Tibial nerve (tissue), 4 donors: ENCODE data around the gene PLCB4. TPM values are rescaled to one million over a fixed set of nuclear protein-coding genes. Genes with fewer than 3 reads are reported as not detected.
A peak's percentile ranks its signal among the peaks of the same experiment; 100 is the strongest.

ENCODE experiments used
- DNase-seq, 2 donors: peaks; one replicate each; pipeline ENCODE4 v3.0.0-alpha.2; 2019; ENCODE audit warnings: low spot score in 2 of 2
- H3K27ac ChIP-seq, 4 donors: fragments of 200-600 bp; sonication (generic) in 3 of 4; one replicate each; pipeline ENCODE4 v1.5.1; 2017 to 2019; ENCODE audit warnings: mild to moderate bottlenecking in 1 of 4
- H3K27me3 ChIP-seq, 2 donors: fragments of 200-600 bp; sonication (generic) in 1 of 2; one replicate each; pipeline versions ENCODE4 v1.5.1 to v1.6.0; 2017 to 2019
- H3K36me3 ChIP-seq, 3 donors: fragments of 200-600 bp; sonication (generic); one replicate each; pipeline ENCODE4 v1.5.1; 2018 to 2019
- H3K4me1 ChIP-seq, 4 donors: fragments of 200-600 bp; sonication (generic) in 3 of 4; one replicate each; pipeline ENCODE4 v1.5.1; 2017 to 2019
- H3K4me3 ChIP-seq, 4 donors: fragments of 200-600 bp; sonication (generic) in 3 of 4; one replicate each; pipeline ENCODE4 v1.5.1; 2017 to 2019; ENCODE audit warnings: mild to moderate bottlenecking in 1 of 4, moderate library complexity in 1 of 4
- H3K9me3 ChIP-seq, 4 donors: fragments of 200-600 bp; sonication (generic) in 3 of 4; one replicate each; pipeline ENCODE4 v1.5.1; 2017 to 2019
- CTCF ChIP-seq, 5 experiments: fragments of 200-600 bp in 3 of 5; fragments of 450-650 bp in 2 of 5; sonication (generic) in 3 of 5; IDR thresholded peaks; one replicate each; pipeline ENCODE4 v1.5.1; 2016 to 2019; ENCODE audit warnings: antibody characterized with exemption in 5 of 5, mild to moderate bottlenecking in 3 of 5, moderate library complexity in 2 of 5
- EP300 ChIP-seq, 2 donors: sonication (generic); formaldehyde crosslinking; IDR thresholded peaks; one replicate each; pipeline ENCODE4 v1.6.1; 2017; ENCODE audit warnings: antibody characterized with exemption in 2 of 2, mild to moderate bottlenecking in 1 of 2
- POLR2A ChIP-seq, 2 donors: fragments of 450-650 bp; IDR thresholded peaks; one replicate each; pipeline ENCODE4 v1.6.1; 2017; ENCODE audit warnings: antibody characterized with exemption in 2 of 2, mild to moderate bottlenecking in 2 of 2, moderate library complexity in 2 of 2
- WGBS, 2 donors: methylation state at CpG; one replicate each; pipeline ENCODE4 v1.1.5; 2018; 5-methylcytosine and 5-hydroxymethylcytosine counted together
- total RNA-seq, 4 donors: library from RNA; depleted of rRNA; stranded (reverse); fragments of >200 nt; gene quantifications; one replicate each; pipeline ENCODE4 v1.1.0, GENCODE V29; 2016

Gene PLCB4
- total RNA-seq, 4 donors from 2014 or later = 35.7 to 52.9 (median 40.1) TPM

DNA sequence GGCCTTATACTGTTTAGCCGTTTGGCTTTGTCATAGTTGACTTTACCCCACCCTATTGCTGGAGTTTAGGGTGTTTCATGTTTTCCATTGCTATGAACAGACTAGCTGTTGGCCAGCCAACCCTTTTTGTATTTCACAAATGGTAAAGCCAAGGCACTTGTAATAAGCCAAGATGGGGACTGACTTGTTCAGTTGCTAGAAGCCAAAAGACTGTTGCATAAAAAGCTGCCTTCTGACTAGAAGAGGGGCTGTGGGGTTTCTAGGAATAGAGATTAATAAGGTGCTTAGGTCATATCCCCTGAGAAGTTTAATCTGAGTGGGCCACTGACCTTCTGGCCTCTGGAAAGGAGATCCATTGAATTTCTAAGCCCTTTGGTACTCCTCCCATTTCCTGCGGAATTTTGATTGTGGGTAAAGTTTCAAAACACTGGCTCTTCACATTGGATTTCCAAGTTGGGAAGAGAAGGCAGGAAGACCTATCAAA lies 211.1 kb downstream of the PLCB4 start:
- WGBS, 2 donors = 52 to 68% methylated on average over 2 of the region's 2 CpGs
- Histone ChIP-seq H3K4me1 (peaks cover 0 to 31% (median 2%) of the 10 kb centered on the region in 4 donors), H3K36me3 (no peaks in the 10 kb centered on the region), H3K27me3 (no peaks in the 10 kb centered on the region), H3K27ac (no peak overlapping the region), H3K4me3 (no peak overlapping the region), H3K9me3 (no peaks in the 10 kb centered on the region)
- no peak for TF ChIP-seq CTCF (IDR thresholded peaks at IDR 0.05)
- TF ChIP-seq POLR2A (IDR thresholded peaks at IDR 0.05) = no peak
- peak in 1 of 2 donors; percentile 13 for TF ChIP-seq EP300 (IDR thresholded peaks at IDR 0.05)
- no peak for DNase-seq

DNA sequence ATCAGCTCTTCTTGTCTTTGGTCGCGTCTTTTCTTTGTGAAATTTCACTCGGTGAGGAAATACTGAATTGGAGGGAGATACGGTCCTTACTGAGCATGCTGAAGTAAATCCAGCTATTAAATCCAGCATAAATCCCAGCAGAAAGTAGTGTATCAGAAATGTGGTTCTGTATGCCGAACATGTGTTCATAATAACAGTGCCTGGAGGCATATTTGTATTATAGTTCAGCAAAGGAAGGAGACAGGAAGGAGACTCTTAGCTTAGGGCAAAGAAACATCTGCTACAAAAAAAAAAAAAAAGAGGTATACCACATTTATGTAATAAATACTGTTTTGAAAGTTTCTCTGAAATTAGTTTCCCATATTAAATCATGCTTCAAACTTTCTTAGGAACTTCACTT lies 211.8 kb downstream of the PLCB4 start:
- H3K36me3 ChIP-seq = no peaks in the 10 kb centered on the region
- H3K27me3 ChIP-seq = no peaks in the 10 kb centered on the region
- TF ChIP-seq EP300 (IDR thresholded peaks at IDR 0.05) = no peak
- TF ChIP-seq POLR2A (IDR thresholded peaks at IDR 0.05) = no peak
- no peak for DNase-seq
- H3K4me3 ChIP-seq = no peak overlapping the region
- H3K9me3 ChIP-seq = no peaks in the 10 kb centered on the region
- 54 to 59% methylated on average over 5 of the region's 5 CpGs for WGBS, 2 donors
- H3K4me1 ChIP-seq = peaks cover 0 to 31% (median 2%) of the 10 kb centered on the region in 4 donors
- no peak overlapping the region for H3K27ac ChIP-seq

DNA sequence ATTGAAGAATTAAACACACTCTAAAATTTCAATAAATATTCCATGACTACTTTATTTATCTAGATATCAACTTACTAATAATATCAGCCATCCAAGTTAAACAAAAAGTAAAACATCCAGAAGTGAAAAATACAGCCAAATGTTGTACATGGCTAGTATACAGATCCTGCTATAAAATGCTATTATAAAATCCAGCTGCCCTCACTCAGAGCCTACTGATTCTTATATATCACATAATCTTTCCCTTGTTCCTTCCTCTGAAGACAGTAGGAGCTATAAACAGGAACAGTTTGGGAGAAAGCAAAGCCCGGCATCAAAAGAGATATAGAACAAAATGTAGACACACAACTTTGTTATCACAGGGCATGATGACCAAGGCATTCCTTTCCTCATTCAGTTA lies 212.9 kb downstream of the PLCB4 start:
- DNase-seq = no peak
- Histone ChIP-seq H3K4me3 (no peak overlapping the region), H3K9me3 (no peaks in the 10 kb centered on the region), H3K27ac (no peak overlapping the region), H3K27me3 (no peaks in the 10 kb centered on the region), H3K36me3 (no peaks in the 10 kb centered on the region), H3K4me1 (peaks cover 0 to 28% (median under 1%) of the 10 kb centered on the region in 4 donors)
- 40 to 53% methylated on average over 1 of the region's 1 CpG for WGBS, 2 donors
- TF ChIP-seq POLR2A (IDR thresholded peaks at IDR 0.05) = no peak
- no peak for TF ChIP-seq EP300 (IDR thresholded peaks at IDR 0.05)
- TF ChIP-seq CTCF (IDR thresholded peaks at IDR 0.05) = no peak

DNA sequence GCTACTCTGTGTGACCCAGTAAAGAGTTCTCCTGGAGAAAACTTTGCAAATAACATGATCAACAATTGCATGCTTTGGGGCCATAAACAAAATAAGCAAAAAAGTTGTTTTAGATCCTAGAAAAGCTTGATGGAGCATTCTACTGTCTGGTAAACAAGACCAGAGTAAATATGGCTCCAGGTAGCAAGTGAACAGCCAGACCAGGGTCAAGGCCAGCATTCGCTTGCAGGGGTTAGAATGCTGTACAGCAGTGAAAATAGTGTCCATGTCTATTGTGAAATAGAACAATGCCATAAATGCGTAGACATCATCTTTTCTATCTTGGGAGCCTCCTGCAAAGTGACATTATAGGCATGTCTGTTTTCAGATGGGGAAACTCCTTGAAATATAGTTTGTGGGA lies 216.7 kb downstream of the PLCB4 start:
- no peak for TF ChIP-seq EP300 (IDR thresholded peaks at IDR 0.05)
- TF ChIP-seq POLR2A (IDR thresholded peaks at IDR 0.05) = no peak
- no peak for TF ChIP-seq CTCF (IDR thresholded peaks at IDR 0.05)
- WGBS, 2 donors = 95 to 96% methylated on average over 2 of the region's 2 CpGs
- H3K4me1 ChIP-seq = peaks cover 0 to 18% (median 0%) of the 10 kb centered on the region in 4 donors
- H3K36me3 ChIP-seq = no peaks in the 10 kb centered on the region
- no peak overlapping the region for H3K4me3 ChIP-seq
- no peak for DNase-seq
- no peaks in the 10 kb centered on the region for H3K27me3 ChIP-seq
- H3K27ac ChIP-seq = no peak overlapping the region
- H3K9me3 ChIP-seq = no peaks in the 10 kb centered on the region

DNA sequence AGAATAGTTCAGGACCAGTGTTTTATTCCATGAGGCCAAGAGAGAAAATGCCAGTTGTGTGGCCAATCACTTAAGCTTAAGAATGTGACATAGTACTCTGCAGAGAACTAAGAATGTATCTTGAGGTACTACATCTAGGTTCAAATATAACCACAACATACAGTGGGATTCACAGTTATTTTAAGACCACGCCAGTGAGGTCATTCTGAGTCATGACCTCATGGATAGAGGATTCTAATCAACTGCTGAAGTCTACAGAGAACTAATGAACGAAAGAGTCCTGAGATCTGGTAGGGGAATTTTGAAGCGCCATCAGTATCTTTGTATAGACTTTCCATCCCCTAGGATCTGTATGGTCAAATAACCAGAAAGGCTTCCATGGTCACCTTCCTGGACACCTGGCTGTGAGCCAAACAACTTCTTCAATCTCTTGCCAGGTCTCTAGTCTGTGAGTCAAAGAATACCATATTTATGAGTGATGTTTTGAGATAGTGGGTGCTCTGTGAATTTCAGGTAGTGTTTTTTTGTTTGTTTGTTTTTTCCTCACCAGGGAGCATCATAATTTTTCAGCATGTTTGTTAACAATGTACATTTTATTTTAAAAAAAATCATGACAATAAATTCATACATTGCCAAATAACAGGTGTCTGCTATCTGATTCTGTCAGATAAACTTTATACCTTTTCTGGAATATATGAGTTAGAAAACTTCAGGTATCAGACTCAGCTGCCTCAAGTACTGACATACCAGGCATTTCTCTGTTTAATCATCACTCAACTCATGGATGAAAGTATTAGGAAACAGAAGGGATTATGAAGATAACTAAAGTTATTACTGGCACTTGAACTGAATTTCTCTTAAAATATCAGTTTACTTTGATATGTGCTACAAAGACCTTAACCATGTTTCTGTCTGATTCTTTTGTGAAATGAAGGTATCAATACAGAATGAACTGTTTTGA lies 217.9 kb downstream of the PLCB4 start:
- WGBS, 2 donors = 94 to 97% methylated on average over 3 of the region's 3 CpGs
- no peaks in the 10 kb centered on the region for H3K36me3 ChIP-seq
- no peak overlapping the region for H3K4me3 ChIP-seq
- no peaks in the 10 kb centered on the region for H3K27me3 ChIP-seq
- DNase-seq = no peak
- TF ChIP-seq POLR2A (IDR thresholded peaks at IDR 0.05) (no peak), EP300 (IDR thresholded peaks at IDR 0.05) (no peak), CTCF (IDR thresholded peaks at IDR 0.05) (no peak)
- no peaks in the 10 kb centered on the region for H3K9me3 ChIP-seq
- peaks cover 0 to 13% (median 0%) of the 10 kb centered on the region in 4 donors for H3K4me1 ChIP-seq
- H3K27ac ChIP-seq = no peak overlapping the region
